CD4-positive, alpha-beta T cell (primary cell): ENCODE data around the gene FASTKD3. TPM values are rescaled to one million over a fixed set of nuclear protein-coding genes. Genes with fewer than 3 reads are reported as not detected.

ENCODE experiments used
- ATAC-seq: fragments of 200-7000 bp; cut with Tn5 transposase; one replicate; pipeline ENCODE4 v1.10.0; 2022; ENCODE audit warnings: mild to moderate bottlenecking; ENCODE audit not compliant: poor library complexity
- CTCF ChIA-PET: fragments of 350-600 bp; sonication (Branson Sonifier 250); formaldehyde crosslinking; loops from one replicate; lab custom pipeline; 2021; ENCODE audit warnings: antibody characterized with exemption, inconsistent platforms; lab: Charles Lee
- POLR2A ChIA-PET: fragments of 350-600 bp; sonication (Branson Sonifier 250); formaldehyde crosslinking; loops from one replicate; lab custom pipeline; 2021; ENCODE audit warnings: antibody characterized with exemption, inconsistent platforms; lab: Charles Lee
- DNase-seq, 14 experiments: peaks; one replicate each; pipeline ENCODE4 v3.0.0-alpha.2; 2013 to 2020; ENCODE audit warnings: mixed read lengths in 2 of 14
- H3K27ac ChIP-seq, 2 donors: one replicate each; pipeline versions ENCODE4 v1.5.1 to v1.7.0; 2013; ENCODE audit warnings: low read length in 2 of 2, low read depth in 1 of 2, mild to moderate bottlenecking in 1 of 2
- H3K27me3 ChIP-seq, 2 experiments: 1 replicate in 1 of 2; 2 replicates in 1 of 2; pipeline versions ENCODE4 v1.6.1 to v1.7.0; 2013; ENCODE audit warnings: low read length in 2 of 2, control low read depth in 1 of 2, mild to moderate bottlenecking in 1 of 2, moderate library complexity in 1 of 2; ENCODE audit not compliant: insufficient read depth in 2 of 2, control insufficient read depth in 1 of 2
- H3K36me3 ChIP-seq: one replicate; pipeline ENCODE4 v1.6.1; 2013; ENCODE audit warnings: low read length, control low read depth; ENCODE audit not compliant: insufficient read depth
- H3K4me1 ChIP-seq: one replicate; pipeline ENCODE4 v1.6.1; 2013; ENCODE audit warnings: low read length, control low read depth; ENCODE audit not compliant: insufficient read depth
- H3K4me3 ChIP-seq: one replicate; pipeline ENCODE4 v1.5.1; 2013; ENCODE audit warnings: mild to moderate bottlenecking, low read length, moderate library complexity
- H3K9me3 ChIP-seq, 2 experiments: 1 replicate in 1 of 2; 2 replicates in 1 of 2; pipeline versions ENCODE4 v1.6.1 to v1.7.0; 2013; ENCODE audit warnings: low read length in 2 of 2, mild to moderate bottlenecking in 2 of 2, control low read depth in 1 of 2, moderate library complexity in 1 of 2; ENCODE audit not compliant: control insufficient read depth in 1 of 2, insufficient read depth in 1 of 2
- H3K27ac Mint-ChIP-seq: one replicate; pipeline ENCODE4 v1.8.0; 2020; ENCODE audit warnings: mixed read lengths
- H3K27me3 Mint-ChIP-seq: one replicate; pipeline ENCODE4 v1.8.0; 2021; ENCODE audit warnings: mixed read lengths
- H3K36me3 Mint-ChIP-seq: one replicate; pipeline ENCODE4 v1.8.0; 2021; ENCODE audit warnings: low read depth, mixed read lengths
- H3K4me1 Mint-ChIP-seq: one replicate; pipeline ENCODE4 v1.8.0; 2021; ENCODE audit warnings: low read depth, mixed read lengths
- H3K4me3 Mint-ChIP-seq: one replicate; pipeline ENCODE4 v1.8.0; 2020; ENCODE audit warnings: mild to moderate bottlenecking, mixed read lengths
- H3K9me3 Mint-ChIP-seq: one replicate; pipeline ENCODE4 v1.8.0; 2020; ENCODE audit warnings: mixed read lengths
- intact Hi-C, 2 experiments: fragments of 100-400 bp; cut with DNase I in 1 of 2; cut with micrococcal nuclease in 1 of 2; formaldehyde crosslinking; loops; one replicate each; pipeline versions ENCODE4 v1.15.1 to v1.9.0; 2023 to 2025; cut with DNase I, micrococcal nuclease
- total RNA-seq, 174 experiments: library from RNA in 2 of 174; stranded (reverse) in 2 of 174; gene quantifications; one replicate each; pipeline ENCODE4 v1.2.3 and lab custom pipeline; 2021 to 2026
- TF ChIP-seq, protein P1 (sequence below): fragments of 200-600 bp; IDR thresholded peaks from one replicate; pipeline ENCODE4 v1.8.0; 2022; ENCODE audit warnings: antibody characterized with exemption, mild to moderate bottlenecking

FASTKD3 gene
- total RNA-seq, 2 experiments from 2014 or later, result 2.6 to 3.4 TPM

- ATAC-seq, result no peak
- H3K27ac Mint-ChIP-seq, result no peak overlapping the region
- no peak for DNase-seq
- Histone ChIP-seq H3K27me3 (no peaks in the 10 kb centered on the region), H3K4me3 (no peak overlapping the region), H3K4me1 (no peaks in the 10 kb centered on the region), H3K36me3 (peaks cover 14% of the 10 kb centered on the region), H3K27ac (no peak overlapping the region), H3K9me3 (peaks cover 7 to 23% of the 10 kb centered on the region in 2 experiments)
- peaks cover 88% of the 10 kb centered on the region for H3K36me3 Mint-ChIP-seq
- no peaks in the 10 kb centered on the region for H3K4me1 Mint-ChIP-seq
- TF ChIP-seq, protein P1, sequence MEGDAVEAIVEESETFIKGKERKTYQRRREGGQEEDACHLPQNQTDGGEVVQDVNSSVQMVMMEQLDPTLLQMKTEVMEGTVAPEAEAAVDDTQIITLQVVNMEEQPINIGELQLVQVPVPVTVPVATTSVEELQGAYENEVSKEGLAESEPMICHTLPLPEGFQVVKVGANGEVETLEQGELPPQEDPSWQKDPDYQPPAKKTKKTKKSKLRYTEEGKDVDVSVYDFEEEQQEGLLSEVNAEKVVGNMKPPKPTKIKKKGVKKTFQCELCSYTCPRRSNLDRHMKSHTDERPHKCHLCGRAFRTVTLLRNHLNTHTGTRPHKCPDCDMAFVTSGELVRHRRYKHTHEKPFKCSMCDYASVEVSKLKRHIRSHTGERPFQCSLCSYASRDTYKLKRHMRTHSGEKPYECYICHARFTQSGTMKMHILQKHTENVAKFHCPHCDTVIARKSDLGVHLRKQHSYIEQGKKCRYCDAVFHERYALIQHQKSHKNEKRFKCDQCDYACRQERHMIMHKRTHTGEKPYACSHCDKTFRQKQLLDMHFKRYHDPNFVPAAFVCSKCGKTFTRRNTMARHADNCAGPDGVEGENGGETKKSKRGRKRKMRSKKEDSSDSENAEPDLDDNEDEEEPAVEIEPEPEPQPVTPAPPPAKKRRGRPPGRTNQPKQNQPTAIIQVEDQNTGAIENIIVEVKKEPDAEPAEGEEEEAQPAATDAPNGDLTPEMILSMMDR, result no peak
- no peaks in the 10 kb centered on the region for H3K27me3 Mint-ChIP-seq
- H3K4me3 Mint-ChIP-seq, result no peak overlapping the region
- POLR2A ChIA-PET, result no interaction called here
- CTCF ChIA-PET, result no interaction called here
- intact Hi-C loops, result no loop called here
- peaks cover 21% of the 10 kb centered on the region for H3K9me3 Mint-ChIP-seq
Observed at GRCh38 chr5:7908317-7908716, 39.5 kb upstream of the FASTKD3 start.

DNA sequence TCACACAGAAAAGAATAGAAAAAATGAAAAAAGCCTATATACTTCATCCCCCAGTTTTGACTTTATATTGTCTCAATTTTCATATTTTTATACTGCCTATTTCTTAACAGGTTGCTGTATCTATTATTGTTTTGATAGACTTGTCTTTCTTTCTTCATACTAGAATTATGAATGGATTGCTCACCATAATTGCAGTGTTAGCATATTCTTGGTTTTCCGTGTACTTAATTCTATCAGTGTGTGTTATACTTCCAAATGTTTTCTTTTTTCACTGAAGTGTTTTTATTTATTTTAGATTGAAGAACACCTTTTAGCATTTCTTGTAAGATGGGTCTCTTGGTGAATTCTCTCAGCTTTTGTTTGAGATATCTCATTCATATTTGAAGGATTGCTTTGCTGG, 38.8 kb upstream of the FASTKD3 start:
- Histone ChIP-seq H3K36me3 (peaks cover 17% of the 10 kb centered on the region), H3K4me1 (no peaks in the 10 kb centered on the region), H3K27ac (no peak overlapping the region), H3K4me3 (no peak overlapping the region), H3K9me3 (peaks cover 7 to 23% of the 10 kb centered on the region in 2 experiments), H3K27me3 (no peaks in the 10 kb centered on the region)
- Mint-ChIP-seq H3K4me3 (no peak overlapping the region), H3K4me1 (no peaks in the 10 kb centered on the region), H3K36me3 (peaks cover 90% of the 10 kb centered on the region), H3K27me3 (no peaks in the 10 kb centered on the region), H3K9me3 (peaks cover 16% of the 10 kb centered on the region), H3K27ac (no peak overlapping the region)
- intact Hi-C loops, result no loop called here
- DNase-seq (no peak), ATAC-seq (no peak)
- TF ChIP-seq, protein P1, result no peak
- CTCF ChIA-PET, result no interaction called here
- POLR2A ChIA-PET, result no interaction called here

GRCh38 chr5:7904170-7904569, 35.3 kb upstream of the FASTKD3 start:
- H3K27ac ChIP-seq, result no peak overlapping the region
- ChIA-PET POLR2A (no interaction called here), CTCF (no interaction called here)
- no peak for ATAC-seq
- no peak for DNase-seq
- Mint-ChIP-seq H3K27ac (no peak overlapping the region), H3K9me3 (peaks cover 8% of the 10 kb centered on the region), H3K4me3 (no peak overlapping the region), H3K27me3 (no peaks in the 10 kb centered on the region), H3K36me3 (peaks cover 94% of the 10 kb centered on the region), H3K4me1 (no peaks in the 10 kb centered on the region)
- no peaks in the 10 kb centered on the region for H3K27me3 ChIP-seq
- intact Hi-C loops, result no loop called here
- peaks cover 44% of the 10 kb centered on the region for H3K36me3 ChIP-seq
- H3K4me1 ChIP-seq, result no peaks in the 10 kb centered on the region
- peaks cover 0 to 22% of the 10 kb centered on the region in 2 experiments for H3K9me3 ChIP-seq
- TF ChIP-seq, protein P1, result no peak
- H3K4me3 ChIP-seq, result no peak overlapping the region
